Neural cell (in vitro differentiated cells): ENCODE data around the gene UMODL1. TPM values are rescaled to one million over a fixed set of nuclear protein-coding genes. Genes with fewer than 3 reads are reported as not detected.

Experiments used
- H2AFZ ChIP-seq: fragments of 200-600, 300-800 bp; sonication (generic), shearing (Covaris generic); 2 replicates; pipeline ENCODE4 v1.6.0; 2014; ENCODE audit warnings: low read depth, mild to moderate bottlenecking, antibody characterized with exemption, low read length, moderate library complexity
- H3F3A ChIP-seq: fragments of 200-600 bp; shearing (Covaris generic); 2 replicates; pipeline ENCODE4 v1.6.1; 2016; ENCODE audit warnings: mild to moderate bottlenecking, moderate library complexity, mixed read lengths, antibody characterized with exemption, low read length; ENCODE audit not compliant: insufficient read depth, poor library complexity, severe bottlenecking
- H3K27ac ChIP-seq: fragments of 200-600, 300-800 bp; sonication (generic), shearing (Covaris generic); 2 replicates; pipeline ENCODE4 v1.5.1; 2014; ENCODE audit warnings: mild to moderate bottlenecking, low read length, moderate library complexity
- H3K27me3 ChIP-seq: fragments of 300-800, 200-600 bp; sonication (generic), shearing (Covaris generic); 2 replicates; pipeline ENCODE4 v1.6.0; 2014; ENCODE audit warnings: mild to moderate bottlenecking, low read depth, low read length, moderate library complexity; ENCODE audit not compliant: insufficient read depth
- H3K36me3 ChIP-seq: fragments of 300-800, 200-600 bp; sonication (generic), shearing (Covaris generic); 2 replicates; pipeline ENCODE4 v1.5.1; 2014; ENCODE audit warnings: mild to moderate bottlenecking, antibody characterized with exemption, low read length, moderate library complexity; ENCODE audit not compliant: insufficient read depth
- H3K4me2 ChIP-seq: fragments of 300-800, 200-600 bp; sonication (generic), shearing (Covaris generic); 2 replicates; pipeline ENCODE4 v1.6.0; 2014; ENCODE audit warnings: mild to moderate bottlenecking, low read length
- H3K4me3 ChIP-seq: fragments of 300-800, 200-600 bp; sonication (generic), shearing (Covaris generic); 2 replicates; pipeline ENCODE4 v1.5.1; 2014; ENCODE audit warnings: mild to moderate bottlenecking, low read length, moderate library complexity
- H3K79me2 ChIP-seq: fragments of 200-600 bp; shearing (Covaris generic); replicated peaks from 2 replicates; pipeline ENCODE4 v1.6.0; 2014; ENCODE audit warnings: mild to moderate bottlenecking, low read length, moderate library complexity; ENCODE audit not compliant: insufficient read depth
- H3K9ac ChIP-seq: fragments of 300-800, 200-600 bp; sonication (generic), shearing (Covaris generic); 2 replicates; pipeline ENCODE4 v1.6.1; 2016; ENCODE audit warnings: mild to moderate bottlenecking, low read length, mixed read lengths
- H3K9me2 ChIP-seq: fragments of 200-600 bp; shearing (Covaris generic); 2 replicates; pipeline ENCODE4 v1.6.1; 2016; ENCODE audit warnings: mild to moderate bottlenecking, low read length, mixed read lengths; ENCODE audit not compliant: insufficient read depth
- H3K9me3 ChIP-seq: fragments of 200-600, 300-800 bp; sonication (generic), shearing (Covaris generic); 2 replicates; pipeline ENCODE4 v1.6.1; 2016; ENCODE audit warnings: mild to moderate bottlenecking, mixed run types, low read length, moderate library complexity, mixed read lengths
- H4K20me1 ChIP-seq: fragments of 200-600 bp; shearing (Covaris generic); 2 replicates; pipeline ENCODE4 v1.6.1; 2016; ENCODE audit warnings: mild to moderate bottlenecking, mixed run types; ENCODE audit not compliant: insufficient read depth
- CTCF ChIP-seq: fragments of 450-650 bp; IDR thresholded peaks from 2 replicates; pipeline ENCODE4 v1.5.1; 2014; ENCODE audit warnings: antibody characterized with exemption, mild to moderate bottlenecking, moderate library complexity; ENCODE audit not compliant: poor library complexity, severe bottlenecking
- EP300 ChIP-seq: fragments of 450-650 bp; conservative IDR thresholded peaks from 2 replicates; pipeline ENCODE4 v1.6.1; 2014; ENCODE audit warnings: antibody characterized with exemption, mild to moderate bottlenecking, moderate library complexity; ENCODE audit not compliant: poor library complexity, severe bottlenecking
- EZH2 ChIP-seq: fragments of 200-600, 300-800 bp; shearing (Covaris generic), sonication (generic); IDR thresholded peaks from 2 replicates; pipeline ENCODE4 v1.6.1; 2014; ENCODE audit warnings: antibody characterized with exemption, low read length, borderline replicate concordance, mild to moderate bottlenecking; ENCODE audit not compliant: insufficient read depth, poor library complexity, severe bottlenecking
- MXI1 ChIP-seq: fragments of 450-650 bp; conservative IDR thresholded peaks from 2 replicates; pipeline ENCODE4 v1.6.1; 2014; ENCODE audit warnings: antibody characterized with exemption, mild to moderate bottlenecking; ENCODE audit not compliant: poor library complexity, severe bottlenecking
- POLR2AphosphoS5 ChIP-seq: IDR thresholded peaks from 2 replicates; pipeline ENCODE4 v1.6.1; 2012
- RAD21 ChIP-seq: fragments of 450-650 bp; conservative IDR thresholded peaks from 2 replicates; pipeline ENCODE4 v1.6.1; 2014; ENCODE audit warnings: antibody characterized with exemption, mild to moderate bottlenecking, moderate library complexity
- REST ChIP-seq: IDR thresholded peaks from 2 replicates; pipeline ENCODE4 v1.6.1; 2012; ENCODE audit warnings: borderline replicate concordance
- SMC3 ChIP-seq: fragments of 450-650 bp; conservative IDR thresholded peaks from 2 replicates; pipeline ENCODE4 v1.6.1; 2014; ENCODE audit warnings: antibody characterized with exemption, mild to moderate bottlenecking, moderate library complexity; ENCODE audit not compliant: poor library complexity
- TAF1 ChIP-seq: IDR thresholded peaks from 2 replicates; pipeline ENCODE4 v1.6.1; 2012; ENCODE audit warnings: low read depth
- polyA plus RNA-seq: library from polyadenylated mRNA; depleted of rRNA; stranded (reverse); fragments of >200 nt; gene quantifications from 2 replicates; pipeline ENCODE4 v1.2.3, GENCODE V29; 2014

Gene UMODL1
- polyA plus RNA-seq, 1 donor from 2014 or later = 0.11 TPM

GRCh38 chr21:42129300-42130266, 58.5 kb downstream of the UMODL1 start:
- H3K4me3 ChIP-seq = no peak overlapping the region
- no peak overlapping the region for H3K27ac ChIP-seq
- H3K9ac ChIP-seq = no peak overlapping the region
- no peak for TF ChIP-seq EZH2
- no peak for TF ChIP-seq CTCF
- no peak for TF ChIP-seq REST
- no peak for TF ChIP-seq EP300
- no peak for TF ChIP-seq TAF1
- TF ChIP-seq POLR2AphosphoS5 = no peak
- TF ChIP-seq MXI1 = no peak
- TF ChIP-seq SMC3 = no peak
- TF ChIP-seq RAD21 = no peak
- H2AFZ ChIP-seq = no peak overlapping the region
- H3K4me2 ChIP-seq = no peak overlapping the region
- no peaks in the 10 kb centered on the region for H3K36me3 ChIP-seq
- no peaks in the 10 kb centered on the region for H3K9me2 ChIP-seq
- no peaks in the 10 kb centered on the region for H3F3A ChIP-seq
- no peaks in the 10 kb centered on the region for H3K9me3 ChIP-seq
- H3K79me2 ChIP-seq = no peaks in the 10 kb centered on the region
- H3K27me3 ChIP-seq = no peaks in the 10 kb centered on the region
- H4K20me1 ChIP-seq = no peaks in the 10 kb centered on the region

- no peaks in the 10 kb centered on the region for H3K27me3 ChIP-seq
- H2AFZ ChIP-seq = no peak overlapping the region
- H3K9me3 ChIP-seq = no peaks in the 10 kb centered on the region
- H3K79me2 ChIP-seq = no peaks in the 10 kb centered on the region
- no peaks in the 10 kb centered on the region for H3K9me2 ChIP-seq
- no peaks in the 10 kb centered on the region for H4K20me1 ChIP-seq
- no peak overlapping the region for H3K4me3 ChIP-seq
- no peak overlapping the region for H3K4me2 ChIP-seq
- no peaks in the 10 kb centered on the region for H3K36me3 ChIP-seq
- no peaks in the 10 kb centered on the region for H3F3A ChIP-seq
- TF ChIP-seq TAF1 = no peak
- TF ChIP-seq REST = no peak
- TF ChIP-seq POLR2AphosphoS5 = no peak
- TF ChIP-seq RAD21 = no peak
- no peak for TF ChIP-seq SMC3
- TF ChIP-seq EZH2 = no peak
- TF ChIP-seq CTCF = no peak
- TF ChIP-seq MXI1 = no peak
- TF ChIP-seq EP300 = no peak
- no peak overlapping the region for H3K27ac ChIP-seq
- H3K9ac ChIP-seq = no peak overlapping the region
These were observed 59.3 kb downstream of the UMODL1 start for GRCh38 chr21:42130441-42130840.
